ENCODE measurements around the gene PACRG. TPM values are rescaled to one million over a fixed set of nuclear protein-coding genes. Genes with fewer than 3 reads are reported as not detected.

Gene PACRG
- total RNA-seq, 2 donors from 2014 or later: 2.8 to 21.3 TPM

DNA sequence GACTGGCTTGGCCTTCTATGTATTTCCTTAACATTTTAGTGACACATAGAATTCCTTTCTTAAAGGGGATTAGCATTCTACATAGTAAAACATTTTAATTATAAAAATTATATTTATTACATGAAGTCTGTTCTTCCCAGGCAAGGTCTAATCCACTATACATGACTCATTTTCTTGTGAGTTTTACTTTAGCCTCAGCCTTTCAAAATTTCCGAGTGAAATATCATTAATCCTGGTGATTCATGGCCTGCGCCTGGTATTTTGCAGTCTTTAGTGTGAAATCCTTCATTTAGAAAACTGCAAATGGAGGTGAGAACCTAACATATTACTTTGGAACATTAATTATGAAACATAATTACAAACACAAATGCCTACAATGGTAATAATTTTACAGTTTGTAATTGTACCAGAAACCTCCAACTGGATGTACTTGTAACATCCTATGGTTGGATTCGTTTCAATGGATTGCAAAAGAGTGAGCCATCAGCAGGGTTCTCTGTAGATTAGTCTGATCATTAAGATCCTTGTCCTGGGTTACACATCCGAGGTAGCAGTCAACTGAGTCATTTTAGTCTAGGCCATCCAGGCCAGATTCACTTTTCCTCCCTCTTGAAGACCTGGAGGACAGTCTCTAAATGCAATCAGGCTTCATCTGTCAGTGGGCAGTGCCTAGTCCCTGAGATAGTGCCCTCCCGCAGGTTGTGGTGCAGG, 272.0 kb downstream of the PACRG start:
- H3K36me3 ChIP-seq: no peaks in the 10 kb centered on the region
- TF ChIP-seq, protein P1, sequence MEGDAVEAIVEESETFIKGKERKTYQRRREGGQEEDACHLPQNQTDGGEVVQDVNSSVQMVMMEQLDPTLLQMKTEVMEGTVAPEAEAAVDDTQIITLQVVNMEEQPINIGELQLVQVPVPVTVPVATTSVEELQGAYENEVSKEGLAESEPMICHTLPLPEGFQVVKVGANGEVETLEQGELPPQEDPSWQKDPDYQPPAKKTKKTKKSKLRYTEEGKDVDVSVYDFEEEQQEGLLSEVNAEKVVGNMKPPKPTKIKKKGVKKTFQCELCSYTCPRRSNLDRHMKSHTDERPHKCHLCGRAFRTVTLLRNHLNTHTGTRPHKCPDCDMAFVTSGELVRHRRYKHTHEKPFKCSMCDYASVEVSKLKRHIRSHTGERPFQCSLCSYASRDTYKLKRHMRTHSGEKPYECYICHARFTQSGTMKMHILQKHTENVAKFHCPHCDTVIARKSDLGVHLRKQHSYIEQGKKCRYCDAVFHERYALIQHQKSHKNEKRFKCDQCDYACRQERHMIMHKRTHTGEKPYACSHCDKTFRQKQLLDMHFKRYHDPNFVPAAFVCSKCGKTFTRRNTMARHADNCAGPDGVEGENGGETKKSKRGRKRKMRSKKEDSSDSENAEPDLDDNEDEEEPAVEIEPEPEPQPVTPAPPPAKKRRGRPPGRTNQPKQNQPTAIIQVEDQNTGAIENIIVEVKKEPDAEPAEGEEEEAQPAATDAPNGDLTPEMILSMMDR (IDR thresholded peaks at IDR 0.05): no peak
- DNase-seq (ENCODE audit: low spot score): no peak
- no peak overlapping the region for H3K4me3 ChIP-seq
- H3K27me3 ChIP-seq: no peaks in the 10 kb centered on the region
- H3K4me1 ChIP-seq: no peaks in the 10 kb centered on the region
- no peaks in the 10 kb centered on the region for H3K9me3 ChIP-seq
- H3K27ac ChIP-seq: no peak overlapping the region

DNA sequence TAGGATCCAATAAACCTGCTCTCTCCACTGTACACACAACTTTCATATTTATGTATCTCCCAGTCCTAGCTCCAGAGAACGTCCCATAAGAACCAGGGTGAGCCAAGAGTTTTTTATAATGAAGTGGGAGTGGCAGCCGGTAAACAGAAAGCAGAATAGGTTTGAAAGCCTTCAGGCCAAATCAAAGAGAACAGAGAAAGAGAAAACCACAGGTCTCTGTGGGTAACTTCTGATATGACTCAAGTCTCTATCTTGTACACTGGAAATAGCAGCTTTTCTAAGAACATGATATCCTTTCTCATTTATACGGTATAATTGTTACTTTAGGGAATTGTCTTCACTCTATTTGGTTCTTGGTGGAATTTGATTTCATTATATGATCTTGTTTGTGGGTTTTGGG, 273.6 kb downstream of the PACRG start:
- H3K27me3 ChIP-seq: no peaks in the 10 kb centered on the region
- no peaks in the 10 kb centered on the region for H3K4me1 ChIP-seq
- H3K27ac ChIP-seq: no peak overlapping the region
- no peak for DNase-seq (ENCODE audit: low spot score)
- H3K9me3 ChIP-seq: no peaks in the 10 kb centered on the region
- no peak overlapping the region for H3K4me3 ChIP-seq
- no peaks in the 10 kb centered on the region for H3K36me3 ChIP-seq
- TF ChIP-seq, protein P1 (IDR thresholded peaks at IDR 0.05): no peak

DNA sequence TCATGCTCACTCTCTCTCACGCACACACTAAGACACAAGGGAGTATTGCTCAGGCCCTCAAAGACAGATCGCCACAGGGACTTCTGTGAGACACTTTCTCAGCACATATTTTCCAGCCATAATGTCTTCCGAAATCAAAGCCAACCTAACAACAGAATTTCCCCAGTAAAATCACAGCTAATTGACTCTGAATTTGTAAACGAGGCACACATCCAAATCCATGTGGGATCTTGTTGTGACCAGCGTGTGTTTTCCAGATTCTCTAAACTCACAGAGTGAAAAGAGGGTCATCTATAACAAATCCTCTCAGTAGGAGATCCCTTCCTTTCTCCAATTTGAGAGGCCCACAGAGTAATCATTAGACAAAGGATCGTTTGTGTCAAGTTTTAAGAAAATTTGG, 280.4 kb downstream of the PACRG start:
- Histone ChIP-seq H3K4me3 (no peak overlapping the region), H3K4me1 (no peaks in the 10 kb centered on the region), H3K27me3 (no peaks in the 10 kb centered on the region), H3K9me3 (no peaks in the 10 kb centered on the region), H3K27ac (no peak overlapping the region), H3K36me3 (no peaks in the 10 kb centered on the region)
- no peak for DNase-seq (ENCODE audit: low spot score)
- TF ChIP-seq, protein P1 (IDR thresholded peaks at IDR 0.05): no peak

DNA sequence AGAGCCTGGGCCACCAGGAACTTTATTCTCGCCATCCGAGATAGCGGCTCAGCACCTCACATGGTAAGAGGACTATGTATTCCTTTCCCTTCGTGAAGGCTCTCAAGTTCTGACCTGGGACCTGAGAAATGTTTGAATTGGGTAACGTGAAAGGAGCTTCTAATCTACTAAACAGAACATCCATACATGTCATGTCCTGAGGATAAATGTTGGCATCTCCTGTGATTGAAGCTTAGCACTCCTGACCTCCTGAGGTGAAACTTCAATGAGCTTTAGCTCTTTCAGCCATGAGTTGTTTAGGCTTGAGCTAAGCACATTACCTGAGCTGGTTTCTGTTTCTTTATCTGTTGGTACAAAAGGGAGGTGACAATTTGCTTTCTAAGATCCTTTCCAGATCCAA, 280.9 kb downstream of the PACRG start:
- Histone ChIP-seq H3K27me3 (no peaks in the 10 kb centered on the region), H3K4me1 (no peaks in the 10 kb centered on the region), H3K36me3 (no peaks in the 10 kb centered on the region), H3K9me3 (no peaks in the 10 kb centered on the region), H3K4me3 (no peak overlapping the region), H3K27ac (no peak overlapping the region)
- DNase-seq (ENCODE audit: low spot score): no peak
- TF ChIP-seq, protein P1 (IDR thresholded peaks at IDR 0.05): no peak

DNA sequence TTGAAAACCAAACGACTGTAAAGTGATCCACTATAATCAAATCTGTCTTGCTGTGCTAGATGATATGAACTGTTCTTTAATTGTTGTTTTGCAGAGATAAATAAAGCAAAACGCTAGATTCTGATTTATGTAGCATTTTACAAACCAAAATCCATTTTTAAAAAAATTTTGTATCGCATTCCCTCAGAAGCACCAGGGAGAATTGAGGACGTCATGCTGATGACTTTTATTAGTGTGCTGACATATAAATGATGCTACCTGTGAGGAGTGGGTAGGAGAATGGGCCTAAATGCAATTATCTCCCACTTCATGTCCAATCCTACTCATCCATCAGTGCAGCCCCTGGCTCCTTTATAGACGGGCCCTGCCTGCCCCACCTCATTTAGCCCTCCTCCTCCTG, 282.4 kb downstream of the PACRG start:
- no peaks in the 10 kb centered on the region for H3K4me1 ChIP-seq
- TF ChIP-seq, protein P1 (IDR thresholded peaks at IDR 0.05): no peak
- no peak overlapping the region for H3K4me3 ChIP-seq

DNA sequence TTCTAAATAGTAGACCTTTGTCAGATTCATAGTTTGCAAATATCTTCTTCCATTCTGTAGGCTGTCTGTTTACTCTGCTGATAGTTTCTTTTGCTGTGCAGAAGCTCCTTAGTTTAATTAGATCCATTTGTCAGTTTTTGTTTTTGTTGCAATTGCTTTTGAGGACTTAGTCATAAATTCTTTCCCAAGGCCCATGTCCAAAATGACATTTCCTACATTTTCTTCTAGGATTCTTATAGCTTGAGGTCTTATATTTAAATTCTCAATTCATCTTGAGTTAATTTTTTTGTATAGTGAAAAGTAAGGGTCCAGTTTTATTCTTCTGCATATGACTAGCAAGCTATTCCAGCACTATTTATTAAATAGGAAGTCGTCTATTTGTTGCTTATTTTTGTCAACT, 287.0 kb downstream of the PACRG start:
- TF ChIP-seq, protein P1 (IDR thresholded peaks at IDR 0.05): no peak

More for the DNA sequence above, 282.4 kb downstream of the PACRG start:
- H3K27ac ChIP-seq: no peak overlapping the region
- no peaks in the 10 kb centered on the region for H3K36me3 ChIP-seq
- no peaks in the 10 kb centered on the region for H3K27me3 ChIP-seq
- DNase-seq (ENCODE audit: low spot score): no peak
- H3K9me3 ChIP-seq: no peaks in the 10 kb centered on the region

More for the DNA sequence above, 287.0 kb downstream of the PACRG start:
- no peaks in the 10 kb centered on the region for H3K27me3 ChIP-seq
- H3K9me3 ChIP-seq: no peaks in the 10 kb centered on the region
- H3K4me3 ChIP-seq: no peak overlapping the region
- no peaks in the 10 kb centered on the region for H3K36me3 ChIP-seq
- no peak for DNase-seq (ENCODE audit: low spot score)
- H3K27ac ChIP-seq: no peak overlapping the region
- no peaks in the 10 kb centered on the region for H3K4me1 ChIP-seq

Data from right atrium auricular region (tissue), 2 donors.